Keratinocyte (primary cell): Measurements from ENCODE around the gene SPRYD3. TPM values are rescaled to one million over a fixed set of nuclear protein-coding genes. Genes with fewer than 3 reads are reported as not detected.

ENCODE experiments used
- DNase-seq: peaks from one replicate; pipeline ENCODE4 v3.0.0-alpha.2; 2011; ENCODE audit warnings: low read depth, missing footprints, low spot score
- FAIRE-seq: peaks from 2 replicates; lab custom pipeline; 2011; peaks lifted over from hg19 to GRCh38; lab: Jason Lieb, UNC
- H2AFZ ChIP-seq: 2 replicates; pipeline ENCODE4 v1.6.0; 2012; ENCODE audit warnings: low read length, control low read depth, inconsistent platforms; ENCODE audit not compliant: control insufficient read depth
- H3K27ac ChIP-seq: 2 replicates; pipeline ENCODE4 v1.5.1; 2011; ENCODE audit warnings: low read length; ENCODE audit not compliant: control insufficient read depth, insufficient read depth
- H3K27me3 ChIP-seq: 3 replicates; pipeline ENCODE4 v1.6.0; 2011; ENCODE audit warnings: low read length; ENCODE audit not compliant: control insufficient read depth, insufficient read depth; ENCODE audit errors: extremely low read depth
- H3K36me3 ChIP-seq, 2 experiments: 2 replicates in 1 of 2; 3 replicates in 1 of 2; pipeline ENCODE4 v1.5.1; 2011; ENCODE audit warnings: low read length in 2 of 2, mild to moderate bottlenecking in 1 of 2; ENCODE audit not compliant: control insufficient read depth in 2 of 2, insufficient read depth in 2 of 2; ENCODE audit errors: extremely low read depth in 1 of 2
- H3K4me1 ChIP-seq: 3 replicates; pipeline ENCODE4 v1.5.1; 2011; ENCODE audit warnings: low read length; ENCODE audit not compliant: control insufficient read depth, insufficient read depth; ENCODE audit errors: extremely low read depth
- H3K4me2 ChIP-seq: 3 replicates; pipeline ENCODE4 v1.6.0; 2011; ENCODE audit warnings: low read depth, low read length; ENCODE audit not compliant: control insufficient read depth, insufficient read depth; ENCODE audit errors: extremely low read depth
- H3K4me3 ChIP-seq, 3 experiments: fragments of 200-600 bp in 1 of 3; sonication (generic) in 1 of 3; 2 replicates in 2 of 3; 3 replicates in 1 of 3; pipeline ENCODE4 v1.5.1; 2011 to 2016; ENCODE audit warnings: low read length in 3 of 3, mild to moderate bottlenecking in 3 of 3, control low read depth in 2 of 3, inconsistent platforms in 1 of 3, low read depth in 1 of 3, mixed read lengths in 1 of 3, mixed run types in 1 of 3, moderate library complexity in 1 of 3; ENCODE audit not compliant: control insufficient read depth in 2 of 3, insufficient read depth in 2 of 3; ENCODE audit errors: extremely low read depth in 1 of 3
- H3K79me2 ChIP-seq: 2 replicates; pipeline ENCODE4 v1.6.0; 2012; ENCODE audit warnings: low read length; ENCODE audit not compliant: control insufficient read depth, insufficient read depth
- H3K9ac ChIP-seq: 3 replicates; pipeline ENCODE4 v1.6.0; 2011; ENCODE audit warnings: low read length; ENCODE audit not compliant: control insufficient read depth, insufficient read depth; ENCODE audit errors: extremely low read depth
- H3K9me1 ChIP-seq: 3 replicates; pipeline ENCODE4 v1.6.0; 2011; ENCODE audit warnings: low read length; ENCODE audit not compliant: control insufficient read depth, insufficient read depth; ENCODE audit errors: extremely low read depth
- H3K9me3 ChIP-seq: 2 replicates; pipeline ENCODE4 v1.5.1; 2012; ENCODE audit warnings: low read depth, low read length; ENCODE audit not compliant: control insufficient read depth
- H4K20me1 ChIP-seq: 3 replicates; pipeline ENCODE4 v1.6.0; 2011; ENCODE audit warnings: low read length; ENCODE audit not compliant: control insufficient read depth, insufficient read depth; ENCODE audit errors: extremely low read depth
- EZH2 ChIP-seq: IDR thresholded peaks from one replicate; pipeline ENCODE4 v1.6.1; 2012; ENCODE audit warnings: inconsistent platforms, mild to moderate bottlenecking, low read length, moderate library complexity
- dilution Hi-C: fragments of 300-500 bp; cut with MboI; formaldehyde crosslinking; loops from one replicate; pipeline ENCODE4 v1.7.0; 2020; ENCODE audit warnings: low sequenced_read_pairs; ENCODE audit not compliant: extremely low pct_ligation_motif_present
- polyA plus RNA-seq, 5 experiments: library from polyadenylated mRNA; depleted of rRNA in 3 of 5; stranded (reverse) in 3 of 5; stranded (forward) in 1 of 5; unstranded in 1 of 5; fragments of >200 nt; gene quantifications; 1 replicate in 1 of 5; 2 replicates in 3 of 5; 3 replicates in 1 of 5; pipeline versions ENCODE4 v1.2.1 to v1.2.3, GENCODE V29; 2011 to 2012; ENCODE audit warnings: missing spikeins in 2 of 5, low read depth in 1 of 5, low replicate concordance in 1 of 5
- TF ChIP-seq, protein P1 (sequence below), 3 experiments: IDR thresholded peaks in 1 of 3; conservative IDR thresholded peaks in 1 of 3; optimal IDR thresholded peaks in 1 of 3; 2 replicates in 2 of 3; 3 replicates in 1 of 3; pipeline versions ENCODE3 to v1.5.1; 2011; ENCODE audit warnings: low read length in 3 of 3, mild to moderate bottlenecking in 3 of 3, moderate library complexity in 2 of 3, control low read depth in 1 of 3, inconsistent platforms in 1 of 3; ENCODE audit not compliant: insufficient read depth in 2 of 3; ENCODE audit errors: extremely low read depth in 1 of 3

SPRYD3 gene
- polyA plus RNA-seq, 1 donor (not counting 4 experiments of a cell fraction or from before 2014, with no cell fraction given): 27.5 TPM

GRCh38 chr12:53057816-53058500 lies 21.2 kb downstream of the SPRYD3 start:
- H3K27ac ChIP-seq: no peak overlapping the region
- H3K4me3 ChIP-seq: no peak overlapping the region
- DNase-seq: no peak
- no peak for FAIRE-seq
- no peaks in the 10 kb centered on the region for H3K79me2 ChIP-seq
- H3K4me2 ChIP-seq: no peak overlapping the region
- peaks cover 13% of the 10 kb centered on the region for H3K4me1 ChIP-seq
- H3K9me3 ChIP-seq: no peaks in the 10 kb centered on the region
- H3K36me3 ChIP-seq: no peaks in the 10 kb centered on the region
- dilution Hi-C loops: no loop called here
- TF ChIP-seq, protein P1, sequence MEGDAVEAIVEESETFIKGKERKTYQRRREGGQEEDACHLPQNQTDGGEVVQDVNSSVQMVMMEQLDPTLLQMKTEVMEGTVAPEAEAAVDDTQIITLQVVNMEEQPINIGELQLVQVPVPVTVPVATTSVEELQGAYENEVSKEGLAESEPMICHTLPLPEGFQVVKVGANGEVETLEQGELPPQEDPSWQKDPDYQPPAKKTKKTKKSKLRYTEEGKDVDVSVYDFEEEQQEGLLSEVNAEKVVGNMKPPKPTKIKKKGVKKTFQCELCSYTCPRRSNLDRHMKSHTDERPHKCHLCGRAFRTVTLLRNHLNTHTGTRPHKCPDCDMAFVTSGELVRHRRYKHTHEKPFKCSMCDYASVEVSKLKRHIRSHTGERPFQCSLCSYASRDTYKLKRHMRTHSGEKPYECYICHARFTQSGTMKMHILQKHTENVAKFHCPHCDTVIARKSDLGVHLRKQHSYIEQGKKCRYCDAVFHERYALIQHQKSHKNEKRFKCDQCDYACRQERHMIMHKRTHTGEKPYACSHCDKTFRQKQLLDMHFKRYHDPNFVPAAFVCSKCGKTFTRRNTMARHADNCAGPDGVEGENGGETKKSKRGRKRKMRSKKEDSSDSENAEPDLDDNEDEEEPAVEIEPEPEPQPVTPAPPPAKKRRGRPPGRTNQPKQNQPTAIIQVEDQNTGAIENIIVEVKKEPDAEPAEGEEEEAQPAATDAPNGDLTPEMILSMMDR (optimal IDR thresholded peaks at IDR 0.05 in 1 of 3, IDR thresholded peaks at IDR 0.05 in 1 of 3, conservative IDR thresholded peaks at IDR 0.05 in 1 of 3; ENCODE audit: extremely low read depth in 1 of 3, insufficient read depth in 2 of 3, low read length in 3 of 3): no peak
- no peak for TF ChIP-seq EZH2
- no peak overlapping the region for H2AFZ ChIP-seq
- no peaks in the 10 kb centered on the region for H4K20me1 ChIP-seq
- no peak overlapping the region for H3K9ac ChIP-seq
- no peaks in the 10 kb centered on the region for H3K27me3 ChIP-seq
- H3K9me1 ChIP-seq: peaks cover 3% of the 10 kb centered on the region

DNA sequence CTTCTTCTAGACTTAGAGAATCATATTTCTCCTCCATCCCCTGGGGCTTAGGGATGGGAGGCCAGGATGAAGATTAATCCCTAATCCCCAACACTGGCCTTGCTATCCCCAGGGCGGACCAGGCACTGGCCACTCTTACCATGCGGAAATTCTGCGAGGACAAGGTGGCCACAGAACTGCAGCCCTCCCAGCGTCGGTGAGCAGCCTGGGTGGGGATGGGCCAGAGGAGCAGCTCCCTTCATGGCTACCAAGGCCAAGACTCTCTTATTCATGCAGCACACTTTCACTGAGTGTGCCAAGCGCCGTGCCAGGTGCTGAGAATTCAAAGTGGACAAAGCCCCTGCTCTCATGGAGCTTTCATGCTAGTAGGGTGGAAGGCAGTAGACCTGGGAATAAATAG lies 22.3 kb downstream of the SPRYD3 start:
- H2AFZ ChIP-seq: no peak overlapping the region
- FAIRE-seq (no peak), DNase-seq (no peak)
- H3K79me2 ChIP-seq: no peaks in the 10 kb centered on the region
- peaks cover 21% of the 10 kb centered on the region for H3K4me1 ChIP-seq
- no peak for TF ChIP-seq EZH2
- TF ChIP-seq, protein P1 (optimal IDR thresholded peaks at IDR 0.05 in 1 of 3, IDR thresholded peaks at IDR 0.05 in 1 of 3, conservative IDR thresholded peaks at IDR 0.05 in 1 of 3; ENCODE audit: extremely low read depth in 1 of 3, insufficient read depth in 2 of 3, low read length in 3 of 3): no peak
- peaks cover 0 to 1% of the 10 kb centered on the region in 2 experiments for H3K36me3 ChIP-seq
- no peak overlapping the region for H3K4me2 ChIP-seq
- no peak overlapping the region for H3K4me3 ChIP-seq
- no peaks in the 10 kb centered on the region for H3K9me3 ChIP-seq
- H3K27me3 ChIP-seq: no peaks in the 10 kb centered on the region
- peaks cover 3% of the 10 kb centered on the region for H3K9me1 ChIP-seq
- dilution Hi-C loops: no loop called here
- no peak overlapping the region for H3K27ac ChIP-seq
- no peak overlapping the region for H3K9ac ChIP-seq
- H4K20me1 ChIP-seq: no peaks in the 10 kb centered on the region
